AG09309 (cell line): ENCODE measurements around the gene ZNF660.
A peak's percentile ranks its signal among the peaks of the same experiment; 100 is the strongest.

Experiments used
- DNase-seq: peaks from one replicate; pipeline ENCODE4 v3.0.0-alpha.2; 2010; ENCODE audit warnings: low read depth
- H3K4me3 ChIP-seq: 2 replicates; pipeline ENCODE4 v1.5.1; 2011; ENCODE audit warnings: mild to moderate bottlenecking, low read depth, low read length, moderate library complexity; ENCODE audit not compliant: control insufficient read depth
- TF ChIP-seq, protein P1 (sequence below): IDR thresholded peaks from 2 replicates; pipeline ENCODE4 v1.5.1; 2011; ENCODE audit warnings: mild to moderate bottlenecking, low read depth, low read length, inconsistent platforms; ENCODE audit not compliant: insufficient read depth, control insufficient read depth; ENCODE audit errors: missing control alignments

Gene ZNF660

DNA sequence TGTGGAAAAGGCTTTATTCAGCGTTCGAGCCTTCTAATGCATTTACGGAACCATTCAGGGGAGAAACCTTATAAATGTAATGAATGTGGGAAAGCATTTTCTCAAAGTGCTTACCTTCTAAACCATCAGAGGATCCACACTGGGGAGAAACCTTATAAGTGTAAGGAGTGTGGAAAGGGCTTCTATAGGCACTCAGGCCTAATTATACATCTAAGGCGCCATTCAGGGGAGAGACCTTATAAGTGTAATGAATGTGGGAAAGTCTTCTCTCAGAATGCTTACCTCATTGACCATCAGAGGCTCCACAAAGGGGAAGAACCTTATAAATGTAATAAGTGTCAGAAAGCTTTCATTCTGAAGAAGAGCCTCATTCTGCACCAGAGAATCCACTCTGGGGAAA is 57.6 kb downstream of the ZNF660 start:
- DNase-seq: no peak
- TF ChIP-seq, protein P1, sequence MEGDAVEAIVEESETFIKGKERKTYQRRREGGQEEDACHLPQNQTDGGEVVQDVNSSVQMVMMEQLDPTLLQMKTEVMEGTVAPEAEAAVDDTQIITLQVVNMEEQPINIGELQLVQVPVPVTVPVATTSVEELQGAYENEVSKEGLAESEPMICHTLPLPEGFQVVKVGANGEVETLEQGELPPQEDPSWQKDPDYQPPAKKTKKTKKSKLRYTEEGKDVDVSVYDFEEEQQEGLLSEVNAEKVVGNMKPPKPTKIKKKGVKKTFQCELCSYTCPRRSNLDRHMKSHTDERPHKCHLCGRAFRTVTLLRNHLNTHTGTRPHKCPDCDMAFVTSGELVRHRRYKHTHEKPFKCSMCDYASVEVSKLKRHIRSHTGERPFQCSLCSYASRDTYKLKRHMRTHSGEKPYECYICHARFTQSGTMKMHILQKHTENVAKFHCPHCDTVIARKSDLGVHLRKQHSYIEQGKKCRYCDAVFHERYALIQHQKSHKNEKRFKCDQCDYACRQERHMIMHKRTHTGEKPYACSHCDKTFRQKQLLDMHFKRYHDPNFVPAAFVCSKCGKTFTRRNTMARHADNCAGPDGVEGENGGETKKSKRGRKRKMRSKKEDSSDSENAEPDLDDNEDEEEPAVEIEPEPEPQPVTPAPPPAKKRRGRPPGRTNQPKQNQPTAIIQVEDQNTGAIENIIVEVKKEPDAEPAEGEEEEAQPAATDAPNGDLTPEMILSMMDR: no peak
- no peak overlapping the region for H3K4me3 ChIP-seq

DNA sequence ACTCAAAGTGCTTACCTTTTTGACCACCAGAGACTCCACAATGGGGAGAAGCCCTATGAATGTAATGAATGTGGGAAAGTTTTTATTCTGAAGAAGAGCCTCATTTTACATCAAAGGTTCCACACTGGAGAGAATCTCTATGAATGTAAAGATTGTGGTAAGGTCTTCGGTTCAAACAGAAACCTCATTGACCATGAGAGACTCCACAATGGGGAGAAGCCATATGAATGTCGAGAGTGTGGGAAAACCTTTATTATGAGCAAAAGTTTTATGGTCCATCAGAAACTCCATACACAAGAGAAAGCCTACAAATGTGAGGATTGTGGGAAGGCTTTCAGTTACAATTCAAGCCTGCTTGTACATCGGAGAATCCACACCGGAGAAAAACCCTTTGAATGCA is 58.3 kb downstream of the ZNF660 start:
- DNase-seq: no peak
- TF ChIP-seq, protein P1: no peak
- H3K4me3 ChIP-seq: no peak overlapping the region

DNA sequence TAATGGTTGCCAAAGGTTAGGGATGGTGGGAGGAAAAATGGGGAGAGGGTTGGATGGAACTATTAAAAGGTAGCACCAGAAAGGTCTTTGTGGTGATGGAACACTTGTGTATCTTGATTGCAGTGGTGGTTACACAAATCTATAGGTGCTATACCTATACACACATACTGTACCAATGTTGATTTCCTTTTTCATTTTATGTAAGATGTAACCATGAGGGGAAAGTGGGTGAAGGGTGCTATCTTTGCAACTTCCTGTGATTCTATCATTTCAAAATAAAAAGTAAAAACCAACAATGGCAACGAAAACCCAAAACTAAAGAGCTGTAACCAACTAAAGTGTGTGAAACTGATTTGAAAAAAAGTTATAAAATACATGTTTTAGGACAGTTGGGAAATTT is 63.0 kb downstream of the ZNF660 start:
- H3K4me3 ChIP-seq: no peak overlapping the region

DNA sequence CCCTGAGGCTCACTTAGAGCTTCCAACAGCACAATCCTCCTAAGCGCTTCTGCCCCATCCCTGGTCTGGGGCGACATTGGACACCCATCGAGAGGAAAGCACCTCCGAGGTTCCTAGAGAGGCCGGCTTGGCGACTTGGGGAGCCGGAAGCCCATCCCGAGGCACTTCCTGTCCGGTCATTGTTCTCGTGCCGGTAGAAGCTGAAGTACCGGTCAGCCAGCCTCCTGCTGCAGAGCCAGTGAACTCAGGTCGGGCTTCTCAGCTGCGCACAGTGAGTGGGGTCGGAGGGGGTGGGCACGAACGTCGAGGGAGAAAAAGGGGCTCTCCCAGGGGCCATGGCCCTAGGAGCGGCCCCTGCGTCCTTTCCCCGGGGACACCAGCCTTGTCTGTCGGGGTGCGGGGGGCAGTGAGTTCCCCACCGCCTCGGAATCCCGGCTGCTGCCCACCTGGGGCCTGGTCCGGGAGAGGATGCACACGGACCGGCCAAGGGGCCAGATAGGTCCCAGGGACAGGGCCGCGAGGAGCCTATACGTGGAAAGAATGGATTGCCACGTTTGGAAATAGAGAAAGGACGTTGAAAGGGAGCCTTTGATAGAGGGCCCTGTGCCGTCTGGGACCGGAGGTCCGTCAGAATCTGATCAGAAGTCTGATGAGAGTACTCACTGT is 63.9 kb downstream of the ZNF660 start, which contains the start of gene ZNF35:
ZNF35 (plus strand) TSS at position 169 of the 666 bp plus-strand sequence. CDS start 2,336 bp downstream, outside the sequence.
- peak within 1 kb of the TSS; percentile 95 for H3K4me3 ChIP-seq
- peak; percentile 70 for DNase-seq
- TF ChIP-seq, protein P1: no peak

More for the DNA sequence above, 63.0 kb downstream of the ZNF660 start:
- no peak for DNase-seq
- TF ChIP-seq, protein P1: no peak
